ENCODE measurements around the gene TUBGCP2.

The TUBGCP2 gene

GRCh38 chr10:133241501-133242205 lies 67.0 kb downstream of the TUBGCP2 start:
- no peak for DNase-seq

- no peak for DNase-seq
Observed at GRCh38 chr10:133239990-133240389, 68.7 kb downstream of the TUBGCP2 start.

GRCh38 chr10:133238466-133238804 lies 70.2 kb downstream of the TUBGCP2 start:
- no peak for DNase-seq

- peak; percentile 56 for DNase-seq
Observed at GRCh38 chr10:133237588-133238465, 70.8 kb downstream of the TUBGCP2 start, which contains the start of gene VENTX. TSS of gene VENTX (plus strand) at chr10:133237855. CDS start at chr10:133237915, 60 bp downstream.

GRCh38 chr10:133237241-133237587 lies 71.5 kb downstream of the TUBGCP2 start:
- no peak for DNase-seq

- no peak for DNase-seq
Observed at GRCh38 chr10:133236401-133237240, 72.1 kb downstream of the TUBGCP2 start.

GRCh38 chr10:133235932-133236331 lies 72.7 kb downstream of the TUBGCP2 start:
- DNase-seq, result no peak

- DNase-seq, result no peak
Observed at GRCh38 chr10:133235265-133235855, 73.3 kb downstream of the TUBGCP2 start.

- peak; percentile 46 for DNase-seq
Observed at GRCh38 chr10:133234796-133235195, 73.9 kb downstream of the TUBGCP2 start.

- no peak for DNase-seq
Observed at GRCh38 chr10:133231946-133232574, 76.6 kb downstream of the TUBGCP2 start.

- no peak for DNase-seq
Observed at GRCh38 chr10:133231244-133231945, 77.3 kb downstream of the TUBGCP2 start.

GRCh38 chr10:133230387-133231195 lies 78.1 kb downstream of the TUBGCP2 start:
- peak; percentile 71 for DNase-seq

- DNase-seq, result no peak
Observed at GRCh38 chr10:133230044-133230361, 78.7 kb downstream of the TUBGCP2 start, which contains the start of gene UTF1. TSS of gene UTF1 (plus strand) at chr10:133230217. CDS start at chr10:133230289, 72 bp downstream.

- no peak for DNase-seq
Observed at GRCh38 chr10:133229265-133230043, 79.2 kb downstream of the TUBGCP2 start.

Data from hematopoietic multipotent progenitor cell treated with erythropoietin and hydrocortisone succinate and interleukin-3 and kit ligand, for 4 days (in vitro differentiated cells).